MM.1S (cell line): ENCODE measurements around the gene SLC4A1AP.

ENCODE experiments used
- DNase-seq: peaks from one replicate; pipeline ENCODE4 v3.0.0-alpha.2; 2015
- H2AFZ ChIP-seq: fragments of 300-600 bp; sonication (generic); 2 replicates; pipeline ENCODE4 v1.6.0; 2016; ENCODE audit warnings: antibody characterized with exemption, low read length
- H3F3A ChIP-seq: fragments of 300-600 bp; sonication (generic); 2 replicates; pipeline ENCODE4 v1.6.1; 2016; ENCODE audit warnings: mild to moderate bottlenecking, antibody characterized with exemption, low read length, moderate library complexity, mixed read lengths; ENCODE audit not compliant: insufficient read depth
- H3K27ac ChIP-seq: fragments of 300-600 bp; sonication (generic); 2 replicates; pipeline ENCODE4 v1.5.1; 2016; ENCODE audit warnings: mild to moderate bottlenecking, low read length
- H3K27me3 ChIP-seq: fragments of 300-600 bp; sonication (generic); replicated peaks from 2 replicates; pipeline ENCODE4 v1.6.0; 2016; ENCODE audit warnings: low read length; ENCODE audit not compliant: insufficient read depth
- H3K36me3 ChIP-seq: fragments of 300-600 bp; sonication (generic); replicated peaks from 2 replicates; pipeline ENCODE4 v1.6.1; 2016; ENCODE audit warnings: mild to moderate bottlenecking, low read length, mixed read lengths; ENCODE audit not compliant: insufficient read depth
- H3K4me1 ChIP-seq: fragments of 300-600 bp; sonication (generic); 2 replicates; pipeline ENCODE4 v1.6.1; 2016; ENCODE audit warnings: low read length, mixed read lengths
- H3K4me2 ChIP-seq: fragments of 300-600 bp; sonication (generic); 2 replicates; pipeline ENCODE4 v1.6.0; 2016; ENCODE audit warnings: low read depth, low read length
- H3K4me3 ChIP-seq: fragments of 300-600 bp; sonication (generic); 2 replicates; pipeline ENCODE4 v1.5.1; 2016; ENCODE audit warnings: low read length, mixed read lengths
- H3K79me2 ChIP-seq: fragments of 300-600 bp; sonication (generic); 2 replicates; pipeline ENCODE4 v1.6.1; 2016; ENCODE audit warnings: mixed run types, low read length, mixed read lengths
- H3K9ac ChIP-seq: fragments of 300-600 bp; sonication (generic); 2 replicates; pipeline ENCODE4 v1.6.1; 2016; ENCODE audit warnings: low read length, mixed read lengths
- H3K9me2 ChIP-seq: fragments of 300-600 bp; sonication (generic); replicated peaks from 2 replicates; pipeline ENCODE4 v1.6.1; 2016; ENCODE audit warnings: mild to moderate bottlenecking, low read length, mixed read lengths; ENCODE audit not compliant: insufficient read depth
- H3K9me3 ChIP-seq: fragments of 300-600 bp; sonication (generic); replicated peaks from 2 replicates; pipeline ENCODE4 v1.6.1; 2016; ENCODE audit warnings: mild to moderate bottlenecking, low read length, mixed read lengths; ENCODE audit not compliant: insufficient read depth
- H4K20me1 ChIP-seq: fragments of 300-600 bp; sonication (generic); 2 replicates; pipeline ENCODE4 v1.6.1; 2016; ENCODE audit warnings: mild to moderate bottlenecking, low read length, moderate library complexity, mixed read lengths; ENCODE audit not compliant: insufficient read depth
- EZH2 ChIP-seq: fragments of 300-600 bp; sonication (generic); optimal IDR thresholded peaks from 2 replicates; pipeline ENCODE3; 2017; ENCODE audit warnings: low read depth, mild to moderate bottlenecking, antibody characterized with exemption, low read length, mixed read lengths
- EZH2phosphoT487 ChIP-seq: fragments of 300-600 bp; sonication (generic); IDR thresholded peaks from 2 replicates; pipeline ENCODE4 v1.6.1; 2018; ENCODE audit warnings: antibody characterized with exemption, low read length
- TF ChIP-seq, protein P1 (sequence below): fragments of 300-600 bp; sonication (generic); IDR thresholded peaks from 2 replicates; pipeline ENCODE4 v1.5.1; 2016; ENCODE audit warnings: antibody characterized with exemption, low read length, mixed read lengths

SLC4A1AP gene

DNA sequence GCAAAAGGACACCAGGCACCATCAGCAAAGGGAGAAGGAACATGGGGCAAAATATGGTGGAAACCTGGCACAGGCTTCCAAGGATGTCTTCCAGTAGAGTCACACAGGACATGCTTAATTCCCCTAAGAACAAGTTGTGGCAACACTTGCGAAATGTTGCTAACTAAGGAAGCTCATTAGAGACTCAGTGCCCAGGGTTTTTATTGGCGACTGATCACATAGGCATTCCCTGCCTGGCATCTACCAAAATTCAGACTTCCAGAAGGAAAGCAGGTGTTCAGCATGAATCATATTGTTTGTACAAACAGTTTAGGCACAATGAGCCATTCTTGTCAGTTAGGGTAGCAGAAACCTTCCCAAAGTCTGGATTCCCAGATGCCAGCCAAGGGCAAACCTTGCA is 25.7 kb downstream of the SLC4A1AP start:
- no peaks in the 10 kb centered on the region for H3K79me2 ChIP-seq
- no peak overlapping the region for H3K4me3 ChIP-seq
- H3K27ac ChIP-seq: no peak overlapping the region
- TF ChIP-seq EZH2phosphoT487 (no peak), EZH2 (no peak)
- TF ChIP-seq, protein P1, sequence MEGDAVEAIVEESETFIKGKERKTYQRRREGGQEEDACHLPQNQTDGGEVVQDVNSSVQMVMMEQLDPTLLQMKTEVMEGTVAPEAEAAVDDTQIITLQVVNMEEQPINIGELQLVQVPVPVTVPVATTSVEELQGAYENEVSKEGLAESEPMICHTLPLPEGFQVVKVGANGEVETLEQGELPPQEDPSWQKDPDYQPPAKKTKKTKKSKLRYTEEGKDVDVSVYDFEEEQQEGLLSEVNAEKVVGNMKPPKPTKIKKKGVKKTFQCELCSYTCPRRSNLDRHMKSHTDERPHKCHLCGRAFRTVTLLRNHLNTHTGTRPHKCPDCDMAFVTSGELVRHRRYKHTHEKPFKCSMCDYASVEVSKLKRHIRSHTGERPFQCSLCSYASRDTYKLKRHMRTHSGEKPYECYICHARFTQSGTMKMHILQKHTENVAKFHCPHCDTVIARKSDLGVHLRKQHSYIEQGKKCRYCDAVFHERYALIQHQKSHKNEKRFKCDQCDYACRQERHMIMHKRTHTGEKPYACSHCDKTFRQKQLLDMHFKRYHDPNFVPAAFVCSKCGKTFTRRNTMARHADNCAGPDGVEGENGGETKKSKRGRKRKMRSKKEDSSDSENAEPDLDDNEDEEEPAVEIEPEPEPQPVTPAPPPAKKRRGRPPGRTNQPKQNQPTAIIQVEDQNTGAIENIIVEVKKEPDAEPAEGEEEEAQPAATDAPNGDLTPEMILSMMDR: no peak
- no peaks in the 10 kb centered on the region for H4K20me1 ChIP-seq
- H2AFZ ChIP-seq: no peak overlapping the region
- H3K36me3 ChIP-seq: peaks cover 2% of the 10 kb centered on the region; the same call in 1 of the 2 replicates
- H3K4me2 ChIP-seq: no peak overlapping the region
- DNase-seq: no peak
- H3K9me2 ChIP-seq: no peaks in the 10 kb centered on the region
- no peaks in the 10 kb centered on the region for H3K9me3 ChIP-seq
- H3F3A ChIP-seq: no peaks in the 10 kb centered on the region
- no peak overlapping the region for H3K9ac ChIP-seq
- no peaks in the 10 kb centered on the region for H3K4me1 ChIP-seq
- no peaks in the 10 kb centered on the region for H3K27me3 ChIP-seq

GRCh38 chr2:27690052-27690451 is 26.4 kb downstream of the SLC4A1AP start:
- H3K9me3 ChIP-seq: no peaks in the 10 kb centered on the region
- peaks cover 2% of the 10 kb centered on the region; the same call in 1 of the 2 replicates for H3K36me3 ChIP-seq
- no peaks in the 10 kb centered on the region for H3K27me3 ChIP-seq
- H4K20me1 ChIP-seq: no peaks in the 10 kb centered on the region
- TF ChIP-seq EZH2phosphoT487 (no peak), EZH2 (no peak)
- TF ChIP-seq, protein P1: no peak
- H3K4me1 ChIP-seq: no peaks in the 10 kb centered on the region
- no peak overlapping the region for H3K4me2 ChIP-seq
- H3K27ac ChIP-seq: no peak overlapping the region
- no peaks in the 10 kb centered on the region for H3K9me2 ChIP-seq
- no peaks in the 10 kb centered on the region for H3F3A ChIP-seq
- no peak overlapping the region for H3K4me3 ChIP-seq
- H2AFZ ChIP-seq: no peak overlapping the region
- no peaks in the 10 kb centered on the region for H3K79me2 ChIP-seq
- H3K9ac ChIP-seq: no peak overlapping the region
- no peak for DNase-seq

- H4K20me1 ChIP-seq: no peaks in the 10 kb centered on the region
- H3F3A ChIP-seq: no peaks in the 10 kb centered on the region
- H3K27me3 ChIP-seq: no peaks in the 10 kb centered on the region
- no peak overlapping the region for H3K4me2 ChIP-seq
- H2AFZ ChIP-seq: no peak overlapping the region
- no peaks in the 10 kb centered on the region for H3K9me3 ChIP-seq
- no peak for DNase-seq
- H3K27ac ChIP-seq: no peak overlapping the region
- H3K4me1 ChIP-seq: no peaks in the 10 kb centered on the region
- H3K9me2 ChIP-seq: no peaks in the 10 kb centered on the region
- no peaks in the 10 kb centered on the region for H3K36me3 ChIP-seq
- H3K4me3 ChIP-seq: no peak overlapping the region
- H3K79me2 ChIP-seq: no peaks in the 10 kb centered on the region
- H3K9ac ChIP-seq: no peak overlapping the region
- TF ChIP-seq, protein P1: no peak
- TF ChIP-seq EZH2phosphoT487: no peak
- no peak for TF ChIP-seq EZH2
Observed at GRCh38 chr2:27697660-27698059, 34.0 kb downstream of the SLC4A1AP start.
